OCI-LY3 (cell line): ENCODE results near the gene SH3BGRL3.

Experiments used
- CTCF ChIP-seq: fragments of 200-600, 300-600 bp; sonication (generic); IDR thresholded peaks from 2 replicates; pipeline ENCODE4 v1.5.1; 2014; ENCODE audit warnings: antibody characterized with exemption, low read length, low read depth
- EZH2phosphoT487 ChIP-seq: fragments of 200-600 bp; shearing (Covaris generic); IDR thresholded peaks from 2 replicates; pipeline ENCODE4 v1.6.1; 2018; ENCODE audit warnings: antibody characterized with exemption, mixed run types, low read depth

- TF ChIP-seq CTCF (no peak), EZH2phosphoT487 (no peak)
These were observed 11.3 kb upstream of the SH3BGRL3 start for GRCh38 chr1:26268290-26269197.
